DOHH2 (cell line): ENCODE measurements around the gene LIN37.

ENCODE experiments used
- EZH2phosphoT487 ChIP-seq: fragments of 200-600 bp; sonication (generic); IDR thresholded peaks from 2 replicates; pipeline ENCODE4 v1.6.1; 2017; ENCODE audit warnings: borderline replicate concordance, mild to moderate bottlenecking, antibody characterized with exemption, low read length, moderate library complexity, mixed read lengths
- TF ChIP-seq, protein P1 (sequence below): fragments of 200-600 bp; sonication (generic); IDR thresholded peaks from one replicate; pipeline ENCODE4 v1.5.1; 2014; ENCODE audit warnings: antibody characterized with exemption, mild to moderate bottlenecking, low read depth, low read length; ENCODE audit not compliant: poor library complexity, severe bottlenecking

DNA sequence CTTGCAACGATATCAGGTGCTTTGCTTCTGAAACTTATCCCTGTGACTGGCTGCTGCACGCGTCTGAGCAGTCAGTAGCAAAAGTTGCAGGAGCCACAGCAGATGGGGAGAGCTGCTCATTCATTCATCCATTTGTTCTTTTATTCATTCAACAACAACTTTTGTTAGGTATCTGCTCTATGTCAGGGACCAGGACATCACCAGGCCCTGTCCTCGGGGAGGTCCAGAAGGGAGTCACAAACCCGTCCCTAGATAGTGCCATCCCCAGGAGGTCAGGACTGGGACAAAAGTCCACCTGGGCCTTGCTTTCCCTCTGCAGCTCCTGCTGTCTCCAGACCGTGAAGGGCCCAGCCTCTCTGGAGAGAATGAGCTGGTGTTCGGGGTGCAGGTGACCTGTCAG is 29.6 kb downstream of the LIN37 start:
- TF ChIP-seq, protein P1, sequence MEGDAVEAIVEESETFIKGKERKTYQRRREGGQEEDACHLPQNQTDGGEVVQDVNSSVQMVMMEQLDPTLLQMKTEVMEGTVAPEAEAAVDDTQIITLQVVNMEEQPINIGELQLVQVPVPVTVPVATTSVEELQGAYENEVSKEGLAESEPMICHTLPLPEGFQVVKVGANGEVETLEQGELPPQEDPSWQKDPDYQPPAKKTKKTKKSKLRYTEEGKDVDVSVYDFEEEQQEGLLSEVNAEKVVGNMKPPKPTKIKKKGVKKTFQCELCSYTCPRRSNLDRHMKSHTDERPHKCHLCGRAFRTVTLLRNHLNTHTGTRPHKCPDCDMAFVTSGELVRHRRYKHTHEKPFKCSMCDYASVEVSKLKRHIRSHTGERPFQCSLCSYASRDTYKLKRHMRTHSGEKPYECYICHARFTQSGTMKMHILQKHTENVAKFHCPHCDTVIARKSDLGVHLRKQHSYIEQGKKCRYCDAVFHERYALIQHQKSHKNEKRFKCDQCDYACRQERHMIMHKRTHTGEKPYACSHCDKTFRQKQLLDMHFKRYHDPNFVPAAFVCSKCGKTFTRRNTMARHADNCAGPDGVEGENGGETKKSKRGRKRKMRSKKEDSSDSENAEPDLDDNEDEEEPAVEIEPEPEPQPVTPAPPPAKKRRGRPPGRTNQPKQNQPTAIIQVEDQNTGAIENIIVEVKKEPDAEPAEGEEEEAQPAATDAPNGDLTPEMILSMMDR = no peak
- no peak for TF ChIP-seq EZH2phosphoT487
